ENCODE results near the gene GAGE13.
"Not testable (repeated sequence)": the region's sequence is repeated elsewhere in the genome, so short reads cannot be mapped to it uniquely, and the experiment has no call there.

The GAGE13 gene, protein sequence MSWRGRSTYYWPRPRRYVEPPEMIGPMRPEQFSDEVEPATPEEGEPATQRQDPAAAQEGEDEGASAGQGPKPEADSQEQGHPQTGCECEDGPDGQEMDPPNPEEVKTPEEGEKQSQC

GRCh38 chrX:49331282-49331681 is at the start of gene GAGE13:
Gene GAGE13 (plus strand): TSS chrX:49331582. CDS start chrX:49332738, 1,156 bp downstream.
- ATAC-seq, DNase-seq: not testable (repeated sequence)

DNA sequence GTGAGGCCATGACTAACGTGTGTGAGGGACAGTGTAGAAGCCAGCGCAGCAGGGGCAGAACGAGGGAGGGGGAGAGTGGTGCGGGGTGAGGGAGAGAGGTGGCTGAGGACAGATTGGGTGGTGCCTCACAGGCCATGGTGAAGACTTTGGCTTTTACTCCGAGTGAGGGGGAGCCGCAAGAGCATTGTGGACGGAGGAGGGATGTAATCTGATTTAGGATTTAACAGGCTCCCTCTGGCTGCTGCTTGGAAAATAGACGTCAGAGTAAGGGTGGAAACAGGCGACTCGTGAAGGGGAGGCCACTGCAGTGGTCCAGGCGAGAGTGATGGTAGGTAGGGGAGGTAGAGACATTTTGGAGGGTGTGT is 48.8 kb upstream of the GAGE13 start:
- DNase-seq (no peak), ATAC-seq (no peak)

- no peak for ATAC-seq
- DNase-seq, result no peak
Measured at GRCh38 chrX:49284212-49284611, 47.2 kb upstream of the GAGE13 start.

GRCh38 chrX:49286136-49286535 is 45.2 kb upstream of the GAGE13 start:
- ATAC-seq (no peak), DNase-seq (no peak)

GRCh38 chrX:49286581-49286980 is 44.8 kb upstream of the GAGE13 start:
- ATAC-seq (no peak), DNase-seq (no peak)

- ATAC-seq (no peak), DNase-seq (no peak)
Measured at GRCh38 chrX:49287665-49288064, 43.7 kb upstream of the GAGE13 start.

- DNase-seq, result no peak
- no peak for ATAC-seq
Measured at GRCh38 chrX:49290215-49290614, 41.2 kb upstream of the GAGE13 start.

GRCh38 chrX:49291615-49292337 is 39.6 kb upstream of the GAGE13 start:
- ATAC-seq (peak; percentile 94), DNase-seq (peak; percentile 79)

GRCh38 chrX:49292400-49293362 is 38.7 kb upstream of the GAGE13 start:
- DNase-seq (no peak), ATAC-seq (no peak)

DNA sequence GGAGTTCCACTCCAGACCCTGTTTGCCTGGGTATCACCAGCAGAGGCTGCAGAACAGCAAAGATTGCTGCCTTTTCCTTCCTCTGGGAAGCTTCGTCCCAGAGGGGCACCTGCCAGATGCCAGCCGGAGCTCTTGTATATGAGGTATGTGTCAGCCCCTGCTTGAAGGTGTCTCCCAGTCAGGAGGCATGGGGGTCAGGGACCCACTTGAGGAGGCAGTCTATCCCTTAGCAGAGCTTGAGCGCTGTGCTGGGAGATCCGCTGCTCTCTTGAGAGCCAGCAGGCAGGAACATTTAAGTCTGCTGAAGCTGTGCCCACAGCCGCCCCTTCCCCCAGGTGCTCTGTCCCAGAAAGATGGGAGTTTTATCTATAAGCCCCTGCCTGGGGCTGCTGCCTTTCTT is 32.1 kb upstream of the GAGE13 start:
- not testable (repeated sequence) for DNase-seq, ATAC-seq

- ATAC-seq (no peak), DNase-seq (no peak)
Measured at GRCh38 chrX:49300703-49301102, 30.7 kb upstream of the GAGE13 start.

DNA sequence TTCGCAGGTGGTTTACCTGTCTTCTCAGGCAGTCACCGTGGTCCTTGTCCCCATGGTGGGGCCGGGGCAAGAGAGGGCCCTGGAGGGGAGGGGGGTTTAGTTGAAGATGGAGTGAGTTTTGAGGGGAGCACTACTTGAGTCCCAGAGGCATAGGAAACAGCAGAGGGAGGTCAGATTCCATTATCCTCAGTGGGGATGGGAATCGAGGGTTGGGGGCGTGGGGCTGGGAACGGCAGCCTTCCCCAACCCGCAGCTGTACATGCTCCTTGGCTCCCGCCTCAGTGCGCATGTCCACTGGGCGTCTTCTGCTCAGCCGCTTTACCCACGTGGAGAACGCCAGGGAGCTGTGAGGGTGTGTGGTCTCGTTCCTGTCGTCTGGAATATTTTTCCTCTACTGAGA is 28.0 kb upstream of the GAGE13 start, which contains the start of gene GAGE10:
TSS of gene GAGE10 (plus strand) at position 301 of the 400 bp plus-strand sequence. CDS start 1,214 bp downstream, outside the sequence.
- DNase-seq, result no peak
- no peak for ATAC-seq

DNA sequence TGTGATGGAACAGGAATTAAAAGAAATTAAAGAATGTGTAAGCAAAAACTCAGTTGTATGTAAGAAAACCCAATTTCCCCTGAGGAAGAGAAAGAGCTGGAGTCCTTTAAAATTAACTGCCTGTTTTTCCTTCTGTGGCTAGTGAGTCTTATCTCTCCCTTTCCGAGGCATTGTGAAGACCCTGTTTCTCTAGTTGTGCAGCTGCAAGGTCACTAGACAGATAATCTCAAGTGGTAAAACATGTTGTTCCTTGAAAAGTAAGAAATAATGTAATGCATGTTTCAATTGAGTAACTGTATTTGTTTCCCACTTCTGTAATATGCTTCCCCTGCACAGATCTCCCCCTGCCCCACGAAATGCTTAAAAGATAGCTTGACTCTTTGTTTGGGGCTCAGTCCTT is 23.6 kb upstream of the GAGE13 start:
- ATAC-seq, result not testable (repeated sequence)

GRCh38 chrX:49308604-49309269 is 22.6 kb upstream of the GAGE13 start:
- ATAC-seq (peak; percentile 73), DNase-seq (no peak)

More for the DNA sequence above, 23.6 kb upstream of the GAGE13 start:
- not testable (repeated sequence) for DNase-seq

GRCh38 chrX:49309401-49309981 is 21.9 kb upstream of the GAGE13 start:
- DNase-seq (no peak), ATAC-seq (no peak)

DNA sequence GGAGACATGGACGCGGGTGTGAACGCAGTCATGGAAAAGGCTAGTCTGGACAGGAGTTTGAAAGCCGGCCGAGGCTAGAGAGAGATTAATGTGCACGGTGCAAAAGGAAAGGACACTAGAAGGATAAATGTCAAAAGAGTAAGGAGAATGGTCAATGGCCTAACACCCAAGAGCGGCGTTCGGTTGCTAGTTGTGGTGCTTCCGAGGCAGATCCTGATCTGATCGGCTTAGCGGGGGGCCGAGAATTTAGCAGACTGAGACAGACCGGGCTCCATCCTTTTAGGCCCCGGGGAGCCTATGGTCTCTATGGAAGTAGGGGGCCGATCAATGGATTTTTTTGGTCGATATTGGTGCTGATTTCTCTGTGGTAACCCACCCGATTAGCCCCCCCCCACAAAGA is 21.0 kb upstream of the GAGE13 start:
- DNase-seq, result no peak
- ATAC-seq, result no peak

DNA sequence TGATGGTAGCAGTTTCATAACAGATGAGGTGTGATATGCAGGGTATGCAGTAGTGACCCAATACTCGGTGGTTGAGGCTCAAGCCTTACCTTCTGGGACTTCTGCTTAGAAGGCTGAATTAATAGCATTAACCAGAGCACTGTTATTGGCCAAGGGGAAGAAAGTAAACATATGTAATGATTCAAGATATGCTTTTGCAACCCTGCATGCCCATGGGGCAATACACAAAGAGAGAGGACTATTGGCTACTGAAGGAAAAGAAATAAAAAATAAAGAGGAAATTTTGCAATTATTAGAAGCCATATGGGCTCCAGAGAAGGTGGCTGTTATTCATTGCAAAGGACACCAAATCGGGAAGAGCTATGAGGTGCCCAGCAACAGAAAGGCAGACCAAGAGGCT is 19.2 kb upstream of the GAGE13 start:
- DNase-seq, result no peak
- ATAC-seq, result no peak

GRCh38 chrX:49316085-49316484 is 15.3 kb upstream of the GAGE13 start:
- DNase-seq (no peak), ATAC-seq (no peak)

GRCh38 chrX:49321737-49322136 is 9.6 kb upstream of the GAGE13 start, which contains the start of gene GAGE12J:
Gene GAGE12J (plus strand): TSS chrX:49322037. CDS start chrX:49323194, 1,157 bp downstream.
- ATAC-seq, DNase-seq: not testable (repeated sequence)

DNA sequence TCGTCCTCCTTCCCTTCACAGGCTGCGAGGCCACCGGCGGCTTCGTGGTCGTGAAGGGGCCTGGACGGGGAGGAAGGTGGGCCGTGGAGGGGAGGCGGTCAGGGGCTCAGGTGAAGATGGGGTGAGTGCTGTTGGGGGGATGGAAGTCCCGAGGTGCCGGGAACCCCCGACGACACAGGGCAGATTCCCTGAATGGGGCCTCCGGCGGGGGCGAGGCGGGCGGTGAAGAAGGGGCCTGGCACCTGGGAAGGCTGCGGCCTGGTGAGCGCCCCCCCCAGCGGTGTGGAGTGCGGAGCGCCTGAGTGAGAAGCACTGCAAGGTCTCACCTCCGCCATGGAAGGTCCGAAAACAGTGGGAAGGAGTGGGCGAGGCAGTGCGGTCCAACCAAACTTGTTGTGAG is 9.1 kb upstream of the GAGE13 start:
- not testable (repeated sequence) for ATAC-seq, DNase-seq

DNA sequence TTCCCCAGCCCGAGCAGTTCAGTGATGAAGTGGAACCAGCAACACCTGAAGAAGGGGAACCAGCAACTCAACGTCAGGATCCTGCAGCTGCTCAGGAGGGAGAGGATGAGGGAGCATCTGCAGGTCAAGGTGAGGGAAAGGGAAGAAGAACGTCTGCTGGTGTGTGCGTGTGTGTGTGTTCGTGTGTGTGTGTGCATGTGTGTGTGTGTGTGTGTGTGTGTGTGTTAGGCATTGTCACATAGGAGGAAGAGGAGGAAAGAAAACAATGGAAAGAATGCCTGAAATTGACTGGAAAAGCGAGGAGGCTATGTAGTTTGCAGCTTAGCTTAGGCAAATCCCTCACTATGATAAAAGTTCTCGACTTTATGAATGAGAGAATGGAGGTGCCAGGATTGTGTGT is 7.6 kb upstream of the GAGE13 start:
- not testable (repeated sequence) for ATAC-seq, DNase-seq

DNA sequence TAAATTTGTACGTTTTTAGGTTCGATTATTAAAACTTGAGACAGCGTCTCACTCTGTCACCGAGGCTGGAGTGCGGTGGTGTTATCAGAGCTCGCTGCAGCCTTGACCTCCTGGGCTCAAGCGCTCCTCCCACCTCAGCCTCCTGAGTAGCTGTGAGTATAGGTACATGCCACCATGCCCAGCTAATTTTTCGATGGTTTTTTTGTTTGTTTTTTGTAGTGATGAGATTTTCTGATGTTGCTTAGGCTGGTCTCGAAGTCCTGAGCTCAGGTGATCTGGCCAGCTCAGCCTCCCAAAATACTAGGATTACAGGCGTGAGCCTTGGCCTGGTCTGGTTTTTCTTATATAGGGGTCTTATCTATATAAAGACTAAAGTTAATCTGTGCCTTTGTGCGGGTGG is 961 bp upstream of the GAGE13 start:
- not testable (repeated sequence) for DNase-seq, ATAC-seq

All from stimulated activated naive CD8-positive, alpha-beta T cell treated with anti-CD3 and anti-CD28 coated beads, Interleukin-15, Interleukin-2, amounts not matched to agents 100 U/mL and 50 U/mL, for 24 hours (primary cell).